Activated CD4-positive, alpha-beta T cell treated with anti-CD3 and anti-CD28 coated beads, Interleukin-2, amount 50 U/mL, for 4 hours (primary cell): Measurements from ENCODE around the gene AKR1B15.

Source experiments
- DNase-seq, 2 experiments: peaks; one replicate each; pipeline ENCODE4 v3.0.0-alpha.2; 2020

AKR1B15 gene

GRCh38 chr7:134619627-134620331 is 70.9 kb downstream of the AKR1B15 start:
- no peak for DNase-seq

DNA sequence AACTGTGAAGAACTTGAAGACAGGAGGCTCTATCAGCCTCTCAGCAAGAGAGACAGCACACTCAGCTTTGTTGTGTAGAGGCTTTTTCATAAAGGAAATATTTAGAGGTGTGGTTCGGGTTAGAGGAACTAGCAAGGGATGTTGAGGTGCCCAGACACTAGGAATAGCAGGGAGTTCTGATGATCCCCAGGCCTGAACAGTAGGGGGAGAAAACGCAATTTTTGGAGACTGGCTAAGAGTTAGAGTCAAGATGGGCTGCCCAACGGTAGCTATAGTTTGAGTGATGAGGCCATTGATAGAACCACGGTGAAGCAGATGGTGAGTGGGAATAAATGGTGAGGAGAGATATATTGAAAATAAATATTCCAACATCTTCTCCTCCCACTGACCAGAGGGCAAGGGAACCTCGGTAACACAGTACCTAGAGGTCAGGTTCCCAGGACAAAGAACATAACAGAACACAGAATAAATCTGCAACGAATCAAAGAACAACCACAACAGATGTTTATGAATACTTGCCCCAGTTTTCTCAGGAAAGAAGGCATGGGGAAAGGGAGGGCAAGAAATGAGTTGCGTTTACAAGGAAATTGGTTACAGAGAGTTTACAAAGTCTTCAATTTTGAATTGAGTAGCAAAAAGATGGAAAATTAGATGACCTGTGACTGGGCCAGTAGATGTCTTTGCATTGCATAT is 73.5 kb downstream of the AKR1B15 start:
- DNase-seq = no peak

GRCh38 chr7:134623193-134623592 is 74.3 kb downstream of the AKR1B15 start:
- no peak for DNase-seq

GRCh38 chr7:134625550-134625949 is 76.6 kb downstream of the AKR1B15 start:
- DNase-seq = no peak

- DNase-seq = no peak
Observed at GRCh38 chr7:134627109-134627774, 78.3 kb downstream of the AKR1B15 start.

DNA sequence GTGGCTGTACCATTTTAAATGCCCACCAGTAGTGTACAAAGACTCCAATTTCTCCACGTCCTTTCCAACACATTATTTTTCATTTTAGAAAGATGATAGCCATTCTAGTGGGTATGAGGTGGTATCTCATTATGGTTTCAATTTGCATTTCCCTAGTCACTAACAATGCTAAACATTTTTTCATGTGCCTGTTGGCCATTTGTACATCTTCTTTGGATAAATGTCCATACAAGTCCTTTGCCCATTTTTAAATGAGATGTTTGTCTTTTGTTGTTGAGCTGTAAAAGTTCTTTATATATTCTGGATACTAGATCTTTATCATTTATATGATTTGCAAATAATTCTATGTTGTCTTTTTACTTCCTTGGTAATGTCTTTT is 78.9 kb downstream of the AKR1B15 start:
- DNase-seq = no peak

DNA sequence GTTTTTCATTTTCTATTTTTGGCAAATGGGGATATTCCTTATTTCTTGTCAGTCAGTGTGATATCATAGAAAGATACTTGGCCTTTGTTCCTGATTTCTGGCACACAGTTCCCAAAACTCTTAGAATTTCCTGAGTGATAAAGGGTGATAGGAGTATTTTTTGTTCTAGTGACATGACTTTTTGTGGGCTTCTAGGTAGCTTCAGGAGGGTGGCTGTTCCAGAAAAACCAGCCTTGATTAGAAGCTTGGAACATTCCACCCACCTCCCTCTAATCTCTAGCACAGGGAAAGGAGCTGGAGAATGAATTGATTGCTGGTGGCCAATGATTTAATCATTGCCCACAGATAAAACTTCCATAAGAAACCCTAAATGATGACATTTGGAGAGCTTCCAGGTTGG is 80.5 kb downstream of the AKR1B15 start:
- DNase-seq = no peak
